ENCODE measurements around the gene DTL.

DTL gene

DNA sequence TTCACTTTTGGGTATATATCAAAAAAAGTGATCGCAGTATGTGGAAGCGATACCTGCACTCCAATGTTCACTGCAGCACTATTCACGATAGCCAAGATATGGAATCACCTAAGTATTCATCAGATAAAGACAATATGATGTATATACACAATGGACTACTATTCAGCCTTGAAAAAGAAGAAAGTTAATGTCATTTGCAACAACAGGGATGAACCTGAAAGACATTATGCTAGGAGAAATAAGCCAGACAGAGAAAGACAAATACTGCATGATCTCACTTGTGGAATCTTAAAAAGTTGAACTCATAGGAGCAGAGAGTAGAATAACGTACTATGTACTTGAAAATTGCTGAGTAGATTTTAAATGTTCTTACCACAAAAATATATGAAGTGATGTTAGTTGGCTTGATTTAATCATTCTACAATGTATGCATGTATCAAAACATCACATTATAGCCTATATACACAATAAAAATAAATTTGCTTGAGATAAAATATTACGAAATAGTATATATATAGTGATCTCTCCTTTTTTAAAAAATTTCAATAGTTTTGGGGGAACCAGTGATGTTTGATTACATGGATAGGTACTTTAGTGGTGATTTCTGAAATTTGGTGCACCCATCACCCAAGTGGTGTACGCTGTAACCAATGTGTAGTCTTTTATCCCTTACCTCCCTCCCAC lies 56.0 kb downstream of the DTL start:
- Histone ChIP-seq H3K4me3 (ENCODE audit: low read length in 2 of 2) (no peak overlapping the region), H3K27ac (ENCODE audit: low read length) (no peak overlapping the region), H3K27me3 (ENCODE audit: control insufficient read depth in 1 of 2, insufficient read depth in 2 of 2, low read length in 2 of 2) (no peaks in the 10 kb centered on the region), H3K4me1 (ENCODE audit: control insufficient read depth, insufficient read depth, low read length) (no peaks in the 10 kb centered on the region), H3K36me3 (ENCODE audit: control insufficient read depth in 2 of 2, insufficient read depth in 2 of 2, low read length in 2 of 2) (no peaks in the 10 kb centered on the region), H3K9ac (ENCODE audit: low read length in 2 of 2) (no peak overlapping the region), H3K9me3 (ENCODE audit: control insufficient read depth in 2 of 2, low read length in 2 of 2) (no peaks in the 10 kb centered on the region)

DNA sequence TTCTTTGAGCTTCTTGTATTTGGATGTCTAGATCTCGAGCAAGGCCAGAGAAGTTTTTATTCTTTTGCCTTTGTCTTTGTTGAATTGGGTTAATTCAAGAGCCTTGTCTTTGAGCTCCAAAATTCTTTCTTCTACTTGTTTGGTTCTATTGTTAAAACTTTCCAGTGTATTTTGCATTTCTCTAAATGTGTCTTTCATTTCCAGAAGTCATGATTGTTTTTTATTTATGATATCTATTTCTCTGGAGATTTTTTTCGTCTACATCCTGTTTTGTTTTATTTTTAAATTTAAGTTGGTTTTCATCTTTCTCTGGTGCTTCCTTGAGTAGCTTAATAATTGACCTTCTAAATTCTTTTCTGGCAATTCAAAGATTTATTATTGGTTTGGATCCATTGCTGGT lies 61.8 kb downstream of the DTL start:
- Histone ChIP-seq H3K9me3 (ENCODE audit: control insufficient read depth in 2 of 2, low read length in 2 of 2) (no peaks in the 10 kb centered on the region), H3K9ac (ENCODE audit: low read length in 2 of 2) (no peak overlapping the region), H3K36me3 (ENCODE audit: control insufficient read depth in 2 of 2, insufficient read depth in 2 of 2, low read length in 2 of 2) (no peaks in the 10 kb centered on the region), H3K4me1 (ENCODE audit: control insufficient read depth, insufficient read depth, low read length) (no peaks in the 10 kb centered on the region), H3K27ac (ENCODE audit: low read length) (no peak overlapping the region), H3K4me3 (ENCODE audit: low read length in 2 of 2) (no peak overlapping the region), H3K27me3 (ENCODE audit: control insufficient read depth in 1 of 2, insufficient read depth in 2 of 2, low read length in 2 of 2) (no peaks in the 10 kb centered on the region)

DNA sequence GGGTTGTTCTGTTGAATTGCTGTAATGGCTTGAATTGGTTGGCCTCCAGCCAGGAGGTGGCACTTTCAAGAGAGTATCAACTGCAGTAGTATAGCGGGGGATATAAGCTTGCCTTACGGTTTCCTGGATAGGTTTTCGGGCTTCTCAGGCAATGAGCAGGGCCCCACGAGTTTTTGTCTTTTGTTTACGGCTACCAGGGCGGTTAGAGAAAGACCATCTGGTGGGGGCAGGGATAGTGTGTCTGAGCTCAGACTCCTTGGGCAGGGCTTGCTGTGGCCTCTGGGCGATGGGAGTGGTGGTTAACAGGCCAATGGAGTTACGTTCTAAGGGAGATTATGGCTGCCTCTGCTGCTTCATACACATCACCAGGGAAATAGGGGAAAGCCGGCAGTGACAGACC lies 62.8 kb downstream of the DTL start:
- Histone ChIP-seq H3K9ac (ENCODE audit: low read length in 2 of 2) (no peak overlapping the region), H3K4me1 (ENCODE audit: control insufficient read depth, insufficient read depth, low read length) (no peaks in the 10 kb centered on the region), H3K27ac (ENCODE audit: low read length) (no peak overlapping the region), H3K9me3 (ENCODE audit: control insufficient read depth in 2 of 2, low read length in 2 of 2) (no peaks in the 10 kb centered on the region), H3K4me3 (ENCODE audit: low read length in 2 of 2) (no peak overlapping the region), H3K27me3 (ENCODE audit: control insufficient read depth in 1 of 2, insufficient read depth in 2 of 2, low read length in 2 of 2) (no peaks in the 10 kb centered on the region), H3K36me3 (ENCODE audit: control insufficient read depth in 2 of 2, insufficient read depth in 2 of 2, low read length in 2 of 2) (no peaks in the 10 kb centered on the region)

DNA sequence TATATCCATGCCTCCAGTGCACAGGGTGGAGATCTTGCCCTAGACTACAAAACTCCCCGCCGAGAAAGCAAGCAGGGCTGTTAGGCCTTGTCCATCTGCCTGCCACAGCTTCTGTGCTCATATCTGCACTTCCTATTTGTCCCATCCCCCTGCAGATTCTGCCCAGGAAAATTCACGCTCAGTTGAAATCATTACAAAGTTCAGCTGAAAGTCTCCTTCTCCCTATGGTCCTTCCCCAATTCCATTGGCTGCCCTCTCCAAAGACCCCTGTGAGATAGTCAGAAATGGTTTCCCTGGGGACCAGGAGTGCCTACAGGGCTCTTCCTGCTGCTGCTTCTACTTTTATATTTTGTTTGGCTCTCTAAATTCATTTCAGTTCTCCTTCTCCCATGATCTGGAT lies 63.2 kb downstream of the DTL start:
- H3K27me3 ChIP-seq (ENCODE audit: control insufficient read depth in 1 of 2, insufficient read depth in 2 of 2, low read length in 2 of 2) = no peaks in the 10 kb centered on the region
- H3K4me3 ChIP-seq (ENCODE audit: low read length in 2 of 2) = no peak overlapping the region
- H3K9ac ChIP-seq (ENCODE audit: low read length in 2 of 2) = no peak overlapping the region
- H3K36me3 ChIP-seq (ENCODE audit: control insufficient read depth in 2 of 2, insufficient read depth in 2 of 2, low read length in 2 of 2) = no peaks in the 10 kb centered on the region
- no peaks in the 10 kb centered on the region for H3K9me3 ChIP-seq (ENCODE audit: control insufficient read depth in 2 of 2, low read length in 2 of 2)
- no peak overlapping the region for H3K27ac ChIP-seq (ENCODE audit: low read length)
- no peaks in the 10 kb centered on the region for H3K4me1 ChIP-seq (ENCODE audit: control insufficient read depth, insufficient read depth, low read length)

DNA sequence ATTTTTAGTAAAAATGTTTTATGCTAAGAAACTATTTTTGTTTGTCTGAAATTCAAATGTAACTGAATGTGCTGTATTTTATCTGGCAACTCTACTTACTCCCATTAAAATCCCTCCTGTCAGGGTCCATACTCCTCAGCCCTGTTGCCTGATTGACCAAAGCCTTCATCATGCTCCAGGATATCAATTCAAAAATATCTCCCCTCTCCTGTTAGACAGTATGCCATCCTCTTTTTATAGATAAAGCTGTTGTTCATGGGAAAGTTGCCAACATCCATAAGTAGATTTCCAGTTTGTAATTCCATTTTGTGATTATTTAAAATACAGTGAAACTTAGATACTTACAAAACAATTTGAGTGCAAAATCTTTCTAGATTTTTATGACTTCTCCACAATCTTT lies 65.7 kb downstream of the DTL start:
- Histone ChIP-seq H3K4me1 (ENCODE audit: control insufficient read depth, insufficient read depth, low read length) (no peaks in the 10 kb centered on the region), H3K9ac (ENCODE audit: low read length in 2 of 2) (no peak overlapping the region), H3K36me3 (ENCODE audit: control insufficient read depth in 2 of 2, insufficient read depth in 2 of 2, low read length in 2 of 2) (no peaks in the 10 kb centered on the region), H3K27ac (ENCODE audit: low read length) (no peak overlapping the region), H3K9me3 (ENCODE audit: control insufficient read depth in 2 of 2, low read length in 2 of 2) (no peaks in the 10 kb centered on the region), H3K27me3 (ENCODE audit: control insufficient read depth in 1 of 2, insufficient read depth in 2 of 2, low read length in 2 of 2) (no peaks in the 10 kb centered on the region), H3K4me3 (ENCODE audit: low read length in 2 of 2) (no peak overlapping the region)

DNA sequence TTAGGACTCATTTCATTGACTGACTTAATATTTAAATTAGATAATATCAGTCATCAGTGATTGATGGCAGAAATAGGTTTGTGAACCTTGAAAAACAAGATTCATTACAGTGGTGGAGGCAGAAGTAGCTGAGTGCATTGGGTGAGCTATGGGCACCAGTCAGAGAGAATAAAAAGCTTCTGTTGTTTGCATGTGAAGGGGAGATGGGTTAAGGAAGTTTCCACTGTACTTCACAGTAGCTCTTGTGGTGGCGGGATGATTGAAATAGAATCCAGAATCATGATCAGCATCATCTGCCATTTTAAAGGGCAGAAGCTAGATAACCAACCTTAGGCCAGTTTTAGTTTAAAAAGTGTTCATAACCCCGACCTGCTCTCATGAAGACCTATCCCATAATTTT lies 66.2 kb downstream of the DTL start:
- Histone ChIP-seq H3K4me3 (ENCODE audit: low read length in 2 of 2) (no peak overlapping the region), H3K27ac (ENCODE audit: low read length) (no peak overlapping the region), H3K9ac (ENCODE audit: low read length in 2 of 2) (no peak overlapping the region), H3K9me3 (ENCODE audit: control insufficient read depth in 2 of 2, low read length in 2 of 2) (no peaks in the 10 kb centered on the region), H3K27me3 (ENCODE audit: control insufficient read depth in 1 of 2, insufficient read depth in 2 of 2, low read length in 2 of 2) (no peaks in the 10 kb centered on the region), H3K4me1 (ENCODE audit: control insufficient read depth, insufficient read depth, low read length) (no peaks in the 10 kb centered on the region), H3K36me3 (ENCODE audit: control insufficient read depth in 2 of 2, insufficient read depth in 2 of 2, low read length in 2 of 2) (no peaks in the 10 kb centered on the region)

DNA sequence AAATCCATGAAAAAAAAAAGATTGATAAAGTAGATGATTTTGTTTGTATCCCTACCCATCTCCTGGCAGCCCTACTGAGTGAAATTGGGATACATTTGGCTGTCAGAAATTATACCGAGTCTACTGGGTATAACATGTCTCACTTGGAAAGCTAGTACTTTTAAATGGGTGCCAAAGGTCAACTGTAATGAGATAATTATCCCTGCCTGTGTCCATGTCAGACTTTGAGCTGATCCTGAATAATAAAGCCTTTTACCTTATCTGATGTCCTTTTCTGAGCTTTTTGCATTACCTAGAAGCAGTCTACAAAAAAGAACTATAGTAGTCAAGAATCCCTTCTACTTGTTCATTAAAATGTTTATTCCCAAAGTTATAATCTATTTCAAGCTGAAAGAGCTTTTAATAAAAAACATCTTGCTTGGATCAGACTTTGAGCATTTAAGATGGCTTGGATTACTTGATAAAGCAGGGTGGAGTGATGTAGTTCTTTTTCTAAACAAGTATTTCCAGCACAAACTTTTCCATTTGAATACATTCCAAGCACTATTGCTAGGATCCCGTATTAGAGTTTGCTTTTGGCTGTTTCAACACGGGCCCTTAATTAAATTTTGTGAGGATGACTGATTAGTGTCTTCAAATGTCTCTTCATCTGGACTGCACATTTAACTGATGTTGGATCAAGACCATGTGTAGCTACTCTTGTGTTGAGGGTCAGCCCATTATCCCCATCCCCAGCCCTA lies 69.2 kb downstream of the DTL start:
- no peaks in the 10 kb centered on the region for H3K9me3 ChIP-seq (ENCODE audit: control insufficient read depth in 2 of 2, low read length in 2 of 2)
- no peaks in the 10 kb centered on the region for H3K4me1 ChIP-seq (ENCODE audit: control insufficient read depth, insufficient read depth, low read length)
- no peak overlapping the region for H3K4me3 ChIP-seq (ENCODE audit: low read length in 2 of 2)
- H3K36me3 ChIP-seq (ENCODE audit: control insufficient read depth in 2 of 2, insufficient read depth in 2 of 2, low read length in 2 of 2) = no peaks in the 10 kb centered on the region
- no peaks in the 10 kb centered on the region for H3K27me3 ChIP-seq (ENCODE audit: control insufficient read depth in 1 of 2, insufficient read depth in 2 of 2, low read length in 2 of 2)
- no peak overlapping the region for H3K27ac ChIP-seq (ENCODE audit: low read length)
- no peak overlapping the region for H3K9ac ChIP-seq (ENCODE audit: low read length in 2 of 2)

DNA sequence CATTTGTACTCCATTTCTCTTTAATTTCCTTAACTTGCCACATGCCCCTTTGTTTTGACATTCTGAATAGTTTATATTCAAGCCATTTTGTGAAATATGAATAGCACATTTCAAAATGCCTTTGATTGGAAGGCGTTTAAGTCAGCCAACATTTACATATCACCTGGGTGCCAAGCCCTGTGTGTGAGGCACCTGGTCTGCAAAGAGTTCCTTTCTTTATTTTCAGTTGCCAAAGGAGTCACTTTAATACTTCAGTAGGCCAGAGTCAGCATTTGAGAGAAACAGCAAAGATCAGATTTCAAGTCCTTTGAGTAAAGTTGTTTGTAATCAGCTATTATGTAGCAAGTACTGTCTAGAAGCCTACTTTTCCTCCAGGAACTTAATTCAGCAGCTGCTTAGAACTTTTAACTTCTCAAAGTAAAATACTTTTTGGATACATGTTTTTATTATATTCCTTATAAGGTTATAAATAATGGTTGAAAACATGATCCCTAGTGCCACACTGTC lies 70.8 kb downstream of the DTL start:
- Histone ChIP-seq H3K4me1 (ENCODE audit: control insufficient read depth, insufficient read depth, low read length) (no peaks in the 10 kb centered on the region), H3K27me3 (ENCODE audit: control insufficient read depth in 1 of 2, insufficient read depth in 2 of 2, low read length in 2 of 2) (no peaks in the 10 kb centered on the region), H3K36me3 (ENCODE audit: control insufficient read depth in 2 of 2, insufficient read depth in 2 of 2, low read length in 2 of 2) (no peaks in the 10 kb centered on the region), H3K9me3 (ENCODE audit: control insufficient read depth in 2 of 2, low read length in 2 of 2) (no peaks in the 10 kb centered on the region), H3K27ac (ENCODE audit: low read length) (no peak overlapping the region), H3K4me3 (ENCODE audit: low read length in 2 of 2) (no peak overlapping the region), H3K9ac (ENCODE audit: low read length in 2 of 2) (no peak overlapping the region)

DNA sequence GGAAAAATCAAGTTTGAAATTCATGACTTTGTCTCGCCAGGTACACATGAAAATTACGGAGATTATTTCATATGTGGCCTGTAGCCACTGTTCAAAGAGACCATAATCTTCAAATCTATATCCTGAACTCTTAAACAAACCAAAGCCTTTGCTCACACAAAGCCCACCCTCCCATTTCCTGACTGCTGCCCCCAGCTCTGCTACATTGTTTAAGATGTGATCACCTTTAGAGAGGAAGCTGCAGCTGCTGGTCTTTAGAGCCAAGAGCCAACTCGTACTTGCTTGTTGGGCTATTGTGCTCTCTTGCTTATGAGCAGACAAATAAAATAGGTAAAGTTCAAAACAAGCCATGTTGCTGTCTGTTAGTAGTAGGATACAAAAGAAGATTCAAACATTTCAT lies 71.9 kb downstream of the DTL start:
- no peak overlapping the region for H3K27ac ChIP-seq (ENCODE audit: low read length)
- no peaks in the 10 kb centered on the region for H3K9me3 ChIP-seq (ENCODE audit: control insufficient read depth in 2 of 2, low read length in 2 of 2)
- H3K36me3 ChIP-seq (ENCODE audit: control insufficient read depth in 2 of 2, insufficient read depth in 2 of 2, low read length in 2 of 2) = no peaks in the 10 kb centered on the region
- no peak overlapping the region for H3K9ac ChIP-seq (ENCODE audit: low read length in 2 of 2)
- no peak overlapping the region for H3K4me3 ChIP-seq (ENCODE audit: low read length in 2 of 2)
- no peaks in the 10 kb centered on the region for H3K27me3 ChIP-seq (ENCODE audit: control insufficient read depth in 1 of 2, insufficient read depth in 2 of 2, low read length in 2 of 2)
- no peaks in the 10 kb centered on the region for H3K4me1 ChIP-seq (ENCODE audit: control insufficient read depth, insufficient read depth, low read length)

DNA sequence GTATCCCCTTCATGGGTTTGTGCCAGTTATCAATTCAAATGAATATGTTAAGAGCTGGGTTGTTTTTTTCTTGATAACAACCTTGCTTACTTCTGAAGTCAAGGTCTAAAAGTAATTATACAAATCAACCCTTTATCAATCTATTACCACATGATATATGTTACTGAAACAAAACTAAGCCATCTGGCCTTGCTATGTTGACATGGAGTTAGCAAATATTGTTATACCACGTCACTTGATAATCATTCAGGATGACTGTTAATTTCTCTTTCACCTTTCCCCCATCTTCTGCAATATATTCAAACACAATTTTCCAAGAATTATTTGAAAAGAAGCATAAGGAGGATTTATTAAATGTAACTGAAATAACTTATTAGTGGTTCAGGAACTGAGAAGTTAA lies 72.6 kb downstream of the DTL start:
- Histone ChIP-seq H3K9me3 (ENCODE audit: control insufficient read depth in 2 of 2, low read length in 2 of 2) (no peaks in the 10 kb centered on the region), H3K36me3 (ENCODE audit: control insufficient read depth in 2 of 2, insufficient read depth in 2 of 2, low read length in 2 of 2) (no peaks in the 10 kb centered on the region), H3K4me1 (ENCODE audit: control insufficient read depth, insufficient read depth, low read length) (no peaks in the 10 kb centered on the region), H3K4me3 (ENCODE audit: low read length in 2 of 2) (no peak overlapping the region), H3K27me3 (ENCODE audit: control insufficient read depth in 1 of 2, insufficient read depth in 2 of 2, low read length in 2 of 2) (no peaks in the 10 kb centered on the region), H3K9ac (ENCODE audit: low read length in 2 of 2) (no peak overlapping the region), H3K27ac (ENCODE audit: low read length) (no peak overlapping the region)

DNA sequence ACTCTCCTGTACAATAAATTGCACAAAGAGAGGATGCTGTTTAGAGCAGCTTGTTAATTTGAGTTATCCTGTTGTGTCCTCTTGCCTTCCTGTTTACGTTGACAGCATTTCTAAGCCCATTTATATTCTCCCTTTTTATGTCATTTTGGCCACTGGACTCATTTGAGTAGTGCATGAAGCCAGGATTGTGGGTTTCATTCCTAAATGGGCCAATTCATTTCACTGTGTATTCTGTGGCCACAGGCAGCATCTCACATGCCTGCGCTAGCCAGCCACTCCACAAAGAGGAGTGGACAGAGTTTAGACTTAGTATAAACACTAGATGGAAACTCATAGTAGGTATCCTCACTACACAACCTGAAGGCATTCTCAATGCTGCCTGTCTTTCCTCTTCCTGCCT lies 73.4 kb downstream of the DTL start:
- Histone ChIP-seq H3K27me3 (ENCODE audit: control insufficient read depth in 1 of 2, insufficient read depth in 2 of 2, low read length in 2 of 2) (no peaks in the 10 kb centered on the region), H3K4me3 (ENCODE audit: low read length in 2 of 2) (no peak overlapping the region), H3K9me3 (ENCODE audit: control insufficient read depth in 2 of 2, low read length in 2 of 2) (no peaks in the 10 kb centered on the region), H3K4me1 (ENCODE audit: control insufficient read depth, insufficient read depth, low read length) (no peaks in the 10 kb centered on the region), H3K36me3 (ENCODE audit: control insufficient read depth in 2 of 2, insufficient read depth in 2 of 2, low read length in 2 of 2) (no peaks in the 10 kb centered on the region), H3K27ac (ENCODE audit: low read length) (no peak overlapping the region), H3K9ac (ENCODE audit: low read length in 2 of 2) (no peak overlapping the region)
